NCI-H226 (cell line): Measurements from ENCODE around the gene SLC4A4.

Experiments
- DNase-seq: peaks from one replicate; pipeline ENCODE4 v3.0.0-alpha.2; 2015

Gene SLC4A4

GRCh38 chr4:71417150-71417549 lies 78.3 kb downstream of the SLC4A4 start:
- DNase-seq = peak; percentile 66

DNA sequence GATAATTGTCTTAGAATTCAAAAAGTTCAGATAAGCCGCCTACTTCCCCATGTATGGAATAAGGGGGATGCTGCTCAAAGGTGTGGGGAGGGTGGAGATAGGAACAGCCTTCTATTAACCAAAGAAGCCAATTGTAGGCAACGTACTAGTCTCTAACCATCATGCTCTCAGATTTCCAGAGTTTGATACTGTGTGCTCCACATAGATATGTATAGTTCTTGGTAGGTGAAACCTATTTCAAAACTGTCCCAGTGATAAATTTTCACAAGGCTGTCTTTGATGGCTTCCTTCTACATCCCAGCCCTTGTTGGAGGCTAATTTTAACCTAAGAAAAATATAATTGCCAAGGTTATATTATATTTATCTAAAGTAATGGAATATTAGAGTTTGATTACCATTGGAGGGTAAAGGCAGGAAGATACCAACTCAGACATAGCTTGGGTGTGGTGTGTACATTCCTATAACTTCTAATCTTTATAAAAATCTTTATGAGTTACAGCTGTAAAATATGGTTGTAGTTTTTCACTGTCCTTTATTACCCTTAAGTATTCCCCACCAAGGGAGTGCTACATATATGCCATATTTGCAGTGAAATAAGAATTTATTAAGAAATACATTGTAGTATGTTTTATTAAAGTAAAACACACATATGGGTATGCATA lies 87.7 kb downstream of the SLC4A4 start:
- DNase-seq = no peak

DNA sequence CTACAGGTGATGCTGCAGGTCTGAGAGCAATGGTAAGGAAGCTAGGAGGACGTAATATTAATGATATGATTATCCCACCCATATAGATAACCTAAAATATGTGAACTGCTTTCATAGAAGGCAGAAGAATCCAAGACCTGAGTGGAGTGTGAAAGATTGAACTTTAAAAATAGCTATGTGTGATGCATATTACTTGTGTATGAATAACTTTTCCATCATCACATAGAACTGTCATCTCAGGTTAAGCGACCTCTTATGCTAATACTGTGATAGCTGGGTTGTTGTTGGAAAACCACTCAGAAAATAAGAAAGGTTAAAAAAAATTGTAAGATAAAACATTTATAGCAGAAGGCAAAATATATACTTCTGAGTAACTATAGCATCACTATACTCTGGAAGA lies 90.3 kb downstream of the SLC4A4 start:
- no peak for DNase-seq

GRCh38 chr4:71429962-71430361 lies 91.1 kb downstream of the SLC4A4 start:
- DNase-seq = no peak

GRCh38 chr4:71430609-71431008 lies 91.8 kb downstream of the SLC4A4 start:
- DNase-seq = no peak

GRCh38 chr4:71440612-71441011 lies 101.8 kb downstream of the SLC4A4 start:
- DNase-seq = no peak

DNA sequence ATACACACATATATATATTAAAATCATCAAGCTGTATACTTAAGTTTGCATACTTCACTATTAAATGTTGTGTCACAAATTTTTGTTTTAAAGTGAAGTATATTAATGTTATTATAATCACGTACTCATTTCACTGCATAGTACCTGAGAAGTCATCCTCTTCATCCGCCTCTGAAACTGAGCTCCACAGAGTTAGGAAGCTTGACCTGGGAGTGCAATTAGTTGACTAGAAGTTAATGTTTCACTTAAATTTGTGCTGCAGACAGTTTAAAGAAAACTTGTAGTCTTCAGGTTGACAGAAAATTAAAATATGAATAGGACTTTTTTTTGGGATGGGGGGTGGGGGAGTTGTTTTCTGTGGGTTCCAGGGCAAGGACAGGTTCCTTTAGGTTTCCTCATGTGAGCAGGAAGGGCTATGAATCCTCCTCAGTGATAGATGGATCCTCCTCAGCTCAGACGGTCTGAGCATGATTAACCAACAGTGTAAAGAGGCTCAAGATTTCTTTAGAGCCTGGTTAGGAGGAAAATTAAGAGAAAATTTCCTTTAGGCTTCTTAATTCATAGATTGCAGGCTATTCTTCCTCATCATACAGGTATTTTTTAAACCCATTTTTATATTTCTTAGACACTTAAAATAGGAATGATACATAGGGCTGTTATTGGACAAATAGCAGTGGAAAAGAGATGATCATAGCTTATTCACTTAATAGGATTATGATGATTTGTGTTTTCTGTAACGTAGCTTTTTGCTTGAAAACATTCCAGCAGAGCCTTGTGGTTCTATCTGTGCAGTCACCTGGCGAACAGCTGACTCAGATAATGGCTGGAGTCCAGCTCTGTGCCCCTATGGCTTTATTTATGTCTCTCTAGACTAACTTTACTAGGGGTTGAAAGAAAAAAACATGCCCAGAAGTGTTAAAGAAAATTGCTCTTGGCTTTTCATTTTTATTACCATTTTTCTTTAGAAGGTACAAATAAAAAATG lies 102.7 kb downstream of the SLC4A4 start:
- peak; percentile 33 for DNase-seq

DNA sequence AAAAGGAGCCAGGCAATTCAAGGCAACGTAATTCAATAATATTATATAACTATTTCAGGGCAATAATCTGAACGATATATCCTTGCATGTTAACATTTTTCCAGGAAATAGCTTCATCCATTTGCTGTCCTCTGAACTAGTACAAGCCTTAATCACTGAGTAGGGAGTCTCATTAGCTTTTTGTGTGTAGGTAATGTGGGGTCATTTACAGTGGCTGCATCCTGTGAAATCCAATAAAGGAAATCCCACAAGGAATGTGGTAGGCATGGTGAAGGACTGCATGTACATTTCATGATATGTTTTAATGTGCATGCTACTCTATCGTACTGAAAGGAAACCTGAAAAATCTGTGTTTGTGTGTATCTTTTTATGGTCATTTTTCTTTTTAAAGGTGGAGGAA lies 103.5 kb downstream of the SLC4A4 start:
- DNase-seq = no peak

DNA sequence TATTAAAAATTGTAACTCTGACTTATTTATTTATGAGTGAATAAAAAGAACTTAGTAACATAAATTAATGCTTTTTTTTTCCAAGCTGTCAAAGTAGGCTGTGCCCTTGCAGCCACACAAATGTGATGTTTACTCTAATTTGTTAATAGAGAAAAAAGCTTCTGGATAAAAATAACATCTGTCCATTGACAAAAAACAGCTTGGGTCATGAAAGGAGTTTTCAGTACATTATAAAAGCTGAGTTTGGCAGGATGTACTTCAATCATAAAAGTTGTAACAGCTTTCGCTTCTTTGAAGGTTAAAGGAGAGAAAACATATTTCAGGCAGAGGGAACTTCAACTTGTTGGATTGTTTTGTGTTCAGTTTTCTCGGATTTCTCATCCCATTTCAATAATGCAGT lies 105.6 kb downstream of the SLC4A4 start:
- DNase-seq = no peak

DNA sequence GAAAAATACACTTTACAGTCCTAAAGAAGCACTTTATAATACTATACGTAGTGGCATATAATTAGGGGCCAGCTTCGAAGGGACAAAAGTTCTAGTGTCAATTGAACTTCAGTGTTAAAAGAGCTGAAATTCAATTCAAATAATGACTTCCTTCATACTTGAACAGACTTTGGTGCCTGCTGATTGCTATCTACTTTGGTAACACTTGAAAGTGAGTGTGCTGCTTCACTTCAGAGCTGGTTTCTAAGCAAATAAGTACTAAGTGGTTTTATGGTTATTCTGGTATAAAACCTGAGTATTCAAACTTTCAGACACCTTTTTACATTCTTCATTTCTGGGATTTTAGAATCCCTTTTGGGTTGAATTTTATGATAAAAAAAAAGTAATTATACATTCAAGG lies 107.0 kb downstream of the SLC4A4 start:
- DNase-seq = no peak

DNA sequence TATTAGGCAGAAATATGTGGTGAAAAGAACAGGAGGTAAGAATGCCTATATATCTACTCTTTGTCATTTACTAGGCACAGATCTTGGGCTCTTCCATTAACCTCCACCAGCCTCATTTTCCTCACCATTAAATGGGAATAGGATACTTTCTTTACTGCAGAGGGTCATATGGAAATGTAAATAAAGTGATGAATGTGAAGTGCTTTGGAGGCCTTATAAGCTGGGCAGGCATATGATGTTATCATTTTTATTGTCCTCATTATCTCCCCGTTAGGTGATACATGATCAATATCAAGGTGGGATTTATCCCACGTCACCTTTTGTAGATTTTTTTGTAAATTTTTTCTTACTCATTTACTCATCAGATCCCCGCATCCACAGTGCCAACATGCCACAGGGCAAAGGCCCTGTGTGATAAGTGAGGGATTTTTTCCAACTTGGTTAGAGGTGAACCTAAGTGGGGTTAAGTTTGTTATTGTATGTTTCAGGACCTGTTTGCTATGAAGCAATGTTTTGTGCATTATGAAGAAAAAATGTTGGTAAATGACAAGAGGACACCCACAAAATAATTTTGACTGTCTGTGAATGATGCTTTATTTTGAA lies 107.8 kb downstream of the SLC4A4 start:
- no peak for DNase-seq

GRCh38 chr4:71449040-71449439 lies 110.2 kb downstream of the SLC4A4 start:
- no peak for DNase-seq

DNA sequence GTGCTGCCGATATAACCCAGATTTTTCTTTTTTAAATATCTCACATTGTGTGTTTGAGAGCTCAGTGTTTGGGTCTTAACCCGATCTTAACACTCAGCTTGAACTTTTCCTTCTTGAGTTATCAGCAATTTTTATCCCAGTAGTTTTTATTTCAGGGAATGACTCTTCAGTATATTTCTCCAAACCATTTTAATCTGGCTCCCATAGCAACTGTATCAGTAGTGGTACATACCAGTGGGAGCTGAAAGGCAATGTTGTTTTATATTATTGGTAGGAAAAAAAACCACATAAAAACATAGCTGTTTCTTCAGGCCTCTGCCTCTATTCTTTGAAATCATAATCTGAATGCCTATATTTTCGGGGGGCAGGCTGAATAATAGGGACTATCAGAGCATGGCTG lies 111.1 kb downstream of the SLC4A4 start:
- no peak for DNase-seq

GRCh38 chr4:71453531-71453930 lies 114.7 kb downstream of the SLC4A4 start:
- DNase-seq = no peak

DNA sequence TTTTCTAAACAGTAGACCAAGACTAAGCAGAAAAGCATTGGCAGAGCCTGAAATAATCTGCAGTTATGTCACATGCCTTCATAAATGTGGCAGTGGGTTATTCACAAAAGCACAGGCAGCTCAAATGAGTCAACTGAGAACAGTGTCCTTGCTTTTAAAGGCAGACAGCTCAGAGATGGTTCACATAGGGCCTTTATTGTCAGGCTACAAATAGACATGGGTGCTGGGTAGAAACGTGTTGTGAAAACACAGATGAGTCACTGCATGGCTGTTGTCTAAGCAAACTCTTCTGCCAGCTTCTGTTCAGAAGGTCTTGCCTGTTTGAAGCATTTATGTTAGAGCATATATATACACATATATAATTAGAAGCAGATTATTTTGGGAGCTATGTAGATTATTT lies 118.0 kb downstream of the SLC4A4 start:
- peak; percentile 39 for DNase-seq

DNA sequence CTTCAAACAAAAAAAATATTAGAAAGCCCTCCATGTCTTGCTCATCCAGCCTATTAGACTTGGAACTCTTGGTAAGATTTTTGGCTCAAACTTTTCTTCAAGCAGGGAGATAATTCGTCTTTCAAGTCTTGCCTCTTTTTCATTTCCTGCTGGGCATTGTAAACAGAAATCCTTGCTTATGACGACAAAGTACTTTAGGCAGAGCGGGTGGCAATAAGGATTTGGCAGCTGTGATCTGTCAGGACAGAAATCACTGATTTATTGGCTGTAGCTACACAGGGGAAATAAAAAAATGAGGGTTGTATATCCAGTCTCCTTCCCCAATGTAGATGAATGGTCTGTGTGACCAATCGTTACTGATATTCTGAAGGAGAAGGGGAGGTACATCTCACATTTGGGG lies 121.6 kb downstream of the SLC4A4 start:
- DNase-seq = no peak

DNA sequence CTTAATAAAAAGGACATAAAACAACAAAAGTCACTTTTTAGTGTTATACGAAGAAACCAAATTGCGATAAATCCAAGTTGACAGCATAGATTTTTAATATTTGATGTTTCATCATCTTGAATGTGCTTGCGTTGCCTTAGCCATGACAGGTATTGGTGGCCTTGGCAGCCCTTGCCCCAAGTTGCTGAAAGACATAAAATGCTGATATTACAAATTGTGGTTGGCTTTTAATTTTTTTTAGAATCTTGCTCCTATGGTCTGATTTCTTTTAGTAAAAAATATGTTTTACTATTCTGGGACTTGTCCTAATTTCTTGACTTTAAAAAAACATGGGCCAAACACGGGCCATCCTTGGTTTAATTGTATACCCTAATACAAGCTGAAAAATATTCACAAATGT lies 122.6 kb downstream of the SLC4A4 start:
- DNase-seq = no peak

DNA sequence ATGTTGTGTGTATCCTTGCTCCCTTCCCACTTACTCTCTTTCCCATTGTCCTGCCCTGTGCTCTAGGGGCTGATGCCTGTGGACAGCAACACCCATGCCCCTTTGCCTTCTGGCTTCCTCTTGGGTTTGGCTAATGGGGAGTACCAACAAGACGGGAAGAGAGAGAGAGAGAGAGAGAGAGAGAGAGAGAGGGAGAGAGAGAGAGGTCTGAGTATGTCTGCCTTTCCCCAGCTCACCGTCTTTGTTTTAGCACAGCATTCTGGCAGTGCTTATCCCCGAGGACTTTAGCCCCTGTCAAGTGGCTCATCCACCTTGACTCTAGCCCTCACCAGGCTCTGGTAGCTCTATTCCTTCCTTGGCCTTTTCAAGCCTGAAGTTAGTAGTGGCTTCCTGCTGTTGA lies 128.0 kb downstream of the SLC4A4 start:
- no peak for DNase-seq

DNA sequence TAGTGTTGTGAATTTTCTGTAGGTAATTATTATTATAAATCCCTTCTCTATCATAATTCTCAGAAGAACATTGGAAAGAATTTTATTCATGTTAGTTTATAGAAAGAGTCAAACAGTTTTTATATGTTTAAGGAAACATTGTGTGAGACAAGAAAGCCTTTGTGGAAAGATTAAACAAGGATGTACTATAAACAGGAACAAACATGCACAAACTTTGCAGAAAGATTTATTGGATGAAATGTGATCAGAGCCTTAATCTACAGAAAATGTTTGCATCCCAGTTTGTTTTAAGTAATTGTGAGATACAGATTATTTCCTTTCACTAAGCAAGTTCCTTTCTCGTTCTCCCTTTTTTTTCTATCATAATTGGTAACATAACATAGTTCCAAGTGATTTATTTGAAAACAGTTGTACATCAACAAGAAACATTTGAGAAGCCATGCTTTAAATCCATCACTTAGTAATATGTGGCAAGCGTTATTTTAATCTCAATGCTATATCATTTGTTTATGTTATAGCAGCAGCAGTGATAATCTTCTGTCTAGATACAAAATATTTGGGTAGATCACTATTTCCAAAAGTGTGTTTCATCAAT lies 129.4 kb downstream of the SLC4A4 start:
- DNase-seq = no peak

GRCh38 chr4:71469541-71469940 lies 130.7 kb downstream of the SLC4A4 start:
- no peak for DNase-seq

DNA sequence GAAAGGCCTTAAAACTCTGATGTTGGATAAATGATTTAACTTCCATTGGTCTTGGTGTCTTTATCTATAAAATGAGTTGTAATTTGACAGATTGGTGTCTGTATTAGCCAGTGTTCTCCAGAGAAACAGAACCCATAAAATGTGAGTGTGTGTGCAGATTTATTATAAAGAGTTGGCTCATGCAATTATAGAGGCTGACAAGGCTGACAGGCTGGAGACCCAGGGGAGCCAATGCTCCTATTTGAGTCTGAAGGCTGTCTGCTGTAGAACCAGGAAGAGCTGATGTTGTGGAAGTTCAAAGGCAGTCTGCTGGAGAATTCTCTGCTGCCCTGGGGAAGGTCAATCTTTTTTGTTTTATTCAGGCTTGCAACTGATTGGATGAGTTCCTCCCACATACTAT lies 131.7 kb downstream of the SLC4A4 start:
- DNase-seq = no peak

DNA sequence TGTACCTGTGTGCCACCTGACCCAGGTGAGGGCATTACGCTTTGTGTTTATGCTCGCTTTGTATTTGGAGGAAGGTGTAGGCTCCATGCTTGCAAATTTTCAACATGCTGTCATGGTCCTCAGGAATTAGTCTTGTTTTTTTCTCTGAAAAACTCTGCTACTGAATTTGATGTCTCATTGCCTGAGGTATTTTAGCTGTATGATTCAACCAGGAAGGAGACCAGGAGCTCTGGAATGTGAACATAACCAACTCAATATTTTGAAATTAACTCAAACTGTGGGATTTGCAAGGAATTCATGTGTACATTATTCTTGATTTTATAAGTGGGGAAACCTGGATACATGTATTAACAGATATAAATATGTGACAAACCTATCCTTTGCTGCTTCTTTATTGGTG lies 134.1 kb downstream of the SLC4A4 start:
- DNase-seq = peak; percentile 71

DNA sequence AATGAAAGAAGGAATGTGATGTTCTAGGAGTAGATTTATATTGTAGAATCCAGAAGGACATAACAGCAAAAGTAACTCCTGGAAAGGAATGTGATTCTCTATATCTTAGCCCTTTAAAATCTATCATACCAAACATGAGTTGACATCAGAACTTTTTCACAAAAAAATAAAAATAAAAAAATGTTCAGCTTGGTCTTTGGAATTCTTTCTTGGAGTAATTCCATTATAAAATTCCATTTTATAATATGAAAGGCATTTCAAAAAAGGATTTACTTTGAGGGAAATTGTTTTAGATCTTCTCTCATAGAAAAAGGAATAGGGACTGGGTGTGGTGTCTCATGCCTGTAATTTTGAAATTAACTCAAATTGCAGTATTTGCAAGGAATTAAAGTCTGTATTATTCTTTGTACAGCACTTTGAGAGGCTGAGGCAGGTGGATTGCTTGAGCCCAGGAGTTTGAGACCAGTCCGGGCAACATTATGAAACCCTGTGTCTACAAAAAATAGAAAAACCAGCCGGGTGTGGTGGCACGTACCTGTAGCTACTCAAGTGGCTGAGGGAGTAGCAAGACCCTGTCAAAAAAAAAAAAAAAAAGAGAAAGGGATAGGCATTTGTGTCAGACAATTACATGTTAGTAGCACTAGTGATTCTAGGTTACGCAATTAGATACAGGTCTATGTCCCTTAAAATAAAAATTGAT lies 134.9 kb downstream of the SLC4A4 start:
- DNase-seq = no peak
